ENCODE data around the gene AUTS2. TPM values are rescaled to one million over a fixed set of nuclear protein-coding genes. Genes with fewer than 3 reads are reported as not detected.

Gene AUTS2
- total and polyA plus RNA-seq, 10 donors = 6.1 to 54.8 (median 29.1) TPM

GRCh38 chr7:70372768-70373515 is 774.7 kb downstream of the AUTS2 start:
- WGBS, 5 donors = 79 to 87% (median 83%) methylated on average over 6 of the region's 6 CpGs
- intact Hi-C loops (cut with DNase I; ENCODE audit: low total_unique reads) = no loop called here

GRCh38 chr7:70374772-70375533 is 776.7 kb downstream of the AUTS2 start:
- H3K4me3 ChIP-seq = no peak overlapping the region
- peaks cover 0 to 7% (median 0%) of the 10 kb centered on the region in 8 donors for H3K9me3 ChIP-seq
- no peaks in the 10 kb centered on the region for H3K4me1 ChIP-seq
- no peak for TF ChIP-seq POLR2A (IDR thresholded peaks at IDR 0.05)
- TF ChIP-seq CTCF (IDR thresholded peaks at IDR 0.05 in 8 of 11, conservative IDR thresholded peaks at IDR 0.05 in 3 of 11) = no peak
- no peak for TF ChIP-seq POLR2AphosphoS5 (IDR thresholded peaks at IDR 0.05)
- 94 to 97% (median 96%) methylated on average over 6 of the region's 6 CpGs for WGBS, 5 donors
- no peak overlapping the region for H3K27ac ChIP-seq
- DNase-seq = no peak
- intact Hi-C loops (cut with DNase I; ENCODE audit: low total_unique reads) = no loop called here
- H3K36me3 ChIP-seq = no peaks in the 10 kb centered on the region
- no peaks in the 10 kb centered on the region for H3K27me3 ChIP-seq (replicated peaks in 1 of 7)

More at GRCh38 chr7:70372768-70373515, 774.7 kb downstream of the AUTS2 start:
- H3K4me1 ChIP-seq = no peaks in the 10 kb centered on the region
- DNase-seq = no peak
- H3K27me3 ChIP-seq (replicated peaks in 1 of 7) = no peaks in the 10 kb centered on the region
- H3K27ac ChIP-seq = no peak overlapping the region
- no peak overlapping the region for H3K4me3 ChIP-seq
- peaks cover 0 to 3% (median 0%) of the 10 kb centered on the region in 8 donors for H3K9me3 ChIP-seq
- TF ChIP-seq POLR2A (IDR thresholded peaks at IDR 0.05) (no peak), CTCF (IDR thresholded peaks at IDR 0.05 in 8 of 11, conservative IDR thresholded peaks at IDR 0.05 in 3 of 11) (no peak), POLR2AphosphoS5 (IDR thresholded peaks at IDR 0.05) (no peak)
- H3K36me3 ChIP-seq = no peaks in the 10 kb centered on the region

GRCh38 chr7:70376561-70377031 is 778.3 kb downstream of the AUTS2 start:
- 72 to 86% (median 79%) methylated on average over 4 of the region's 4 CpGs for WGBS, 5 donors
- Histone ChIP-seq H3K36me3 (no peaks in the 10 kb centered on the region), H3K9me3 (peaks cover 0 to 7% (median 0%) of the 10 kb centered on the region in 8 donors), H3K4me1 (no peaks in the 10 kb centered on the region), H3K27ac (no peak overlapping the region), H3K27me3 (replicated peaks in 1 of 7) (no peaks in the 10 kb centered on the region), H3K4me3 (no peak overlapping the region)
- no peak for TF ChIP-seq POLR2AphosphoS5 (IDR thresholded peaks at IDR 0.05)
- TF ChIP-seq POLR2A (IDR thresholded peaks at IDR 0.05) = no peak
- TF ChIP-seq CTCF (IDR thresholded peaks at IDR 0.05 in 8 of 11, conservative IDR thresholded peaks at IDR 0.05 in 3 of 11) = no peak
- no peak for DNase-seq
- intact Hi-C loops (cut with DNase I; ENCODE audit: low total_unique reads) = no loop called here

GRCh38 chr7:70377957-70378356 is 779.7 kb downstream of the AUTS2 start:
- DNase-seq = no peak
- H3K27ac ChIP-seq = no peak overlapping the region
- H3K36me3 ChIP-seq = no peaks in the 10 kb centered on the region
- peaks cover 0 to 7% (median 0%) of the 10 kb centered on the region in 8 donors for H3K9me3 ChIP-seq
- H3K4me3 ChIP-seq = no peak overlapping the region
- intact Hi-C loops (cut with DNase I; ENCODE audit: low total_unique reads) = no loop called here
- WGBS, 5 donors = 95 to 99% (median 97%) methylated on average over 7 of the region's 7 CpGs
- TF ChIP-seq POLR2A (IDR thresholded peaks at IDR 0.05) (no peak), POLR2AphosphoS5 (IDR thresholded peaks at IDR 0.05) (no peak), CTCF (IDR thresholded peaks at IDR 0.05 in 8 of 11, conservative IDR thresholded peaks at IDR 0.05 in 3 of 11) (no peak)
- no peaks in the 10 kb centered on the region for H3K4me1 ChIP-seq
- H3K27me3 ChIP-seq (replicated peaks in 1 of 7) = no peaks in the 10 kb centered on the region

All from spleen (tissue), 11 donors.